ENCODE results near the gene NANS.

GRCh38 chr9:98062161-98062560 is 5.6 kb downstream of the NANS start:
- TF ChIP-seq EZH2 (IDR thresholded peaks at IDR 0.05) (no peak), POLR2AphosphoS5 (IDR thresholded peaks at IDR 0.05; ENCODE audit: borderline replicate concordance, low read depth, low read length) (no peak)
